Activated naive CD4-positive, alpha-beta T cell treated with Interleukin-2 at 50 U/mL for 16 hours (primary cell): Measurements from ENCODE around the gene TPPP.

Source experiments
- DNase-seq: peaks from one replicate; pipeline ENCODE4 v3.0.0-alpha.2; 2020

The TPPP gene

GRCh38 chr5:664343-664993 is 28.7 kb downstream of the TPPP start:
- no peak for DNase-seq

GRCh38 chr5:663436-664342 is 29.5 kb downstream of the TPPP start:
- no peak for DNase-seq

GRCh38 chr5:662751-663435 is 30.3 kb downstream of the TPPP start:
- DNase-seq, result no peak

- DNase-seq, result no peak
Measured at GRCh38 chr5:661891-662750, 31.0 kb downstream of the TPPP start.

- DNase-seq, result no peak
Measured at GRCh38 chr5:660491-661030, 32.6 kb downstream of the TPPP start.

GRCh38 chr5:659496-660263 is 33.5 kb downstream of the TPPP start:
- no peak for DNase-seq

GRCh38 chr5:658103-658502 is 35.0 kb downstream of the TPPP start:
- no peak for DNase-seq

- DNase-seq, result no peak
Measured at GRCh38 chr5:657570-657969, 35.6 kb downstream of the TPPP start.

GRCh38 chr5:655406-655805 is 37.7 kb downstream of the TPPP start:
- DNase-seq, result no peak

- no peak for DNase-seq
Measured at GRCh38 chr5:654071-654778, 38.9 kb downstream of the TPPP start.

GRCh38 chr5:652773-653350 is 40.3 kb downstream of the TPPP start:
- DNase-seq, result no peak

- DNase-seq, result no peak
Measured at GRCh38 chr5:652023-652515, 41.1 kb downstream of the TPPP start.

- no peak for DNase-seq
Measured at GRCh38 chr5:651296-652022, 41.7 kb downstream of the TPPP start.

- no peak for DNase-seq
Measured at GRCh38 chr5:647727-648126, 45.4 kb downstream of the TPPP start.

- DNase-seq, result no peak
Measured at GRCh38 chr5:647311-647710, 45.8 kb downstream of the TPPP start.

GRCh38 chr5:646396-647201 is 46.6 kb downstream of the TPPP start:
- DNase-seq, result no peak

- DNase-seq, result no peak
Measured at GRCh38 chr5:645421-645820, 47.7 kb downstream of the TPPP start.

GRCh38 chr5:644971-645370 is 48.2 kb downstream of the TPPP start:
- DNase-seq, result no peak

GRCh38 chr5:644509-644908 is 48.6 kb downstream of the TPPP start:
- no peak for DNase-seq
